Lung (tissue), 12 donors: ENCODE data around the gene HOXA6. TPM values are rescaled to one million over a fixed set of nuclear protein-coding genes. Genes with fewer than 3 reads are reported as not detected.

Source experiments
- ATAC-seq: fragments of 200-7000 bp; cut with Tn5 transposase; one replicate; pipeline ENCODE4 v1.9.1; 2020; ENCODE audit warnings: moderate number of reproducible peaks; ENCODE audit not compliant: insufficient read depth, low FRiP score
- DNase-seq, 3 donors: peaks; one replicate each; pipeline ENCODE4 v3.0.0-alpha.2; 2013 to 2017
- H3K27ac ChIP-seq, 2 donors: one replicate each; pipeline ENCODE4 v1.5.1; 2013; ENCODE audit warnings: mild to moderate bottlenecking in 2 of 2, moderate library complexity in 2 of 2, control low read depth in 1 of 2, inconsistent platforms in 1 of 2, low read depth in 1 of 2, low read length in 1 of 2
- H3K27me3 ChIP-seq, 3 donors: one replicate each; pipeline ENCODE4 v1.5.1; 2013; ENCODE audit warnings: low read length in 2 of 3; ENCODE audit not compliant: control insufficient read depth in 3 of 3, insufficient read depth in 3 of 3
- H3K36me3 ChIP-seq, 4 donors: one replicate each; pipeline ENCODE4 v1.5.1; 2013; ENCODE audit warnings: low read length in 4 of 4, mild to moderate bottlenecking in 1 of 4, moderate library complexity in 1 of 4; ENCODE audit not compliant: control insufficient read depth in 4 of 4, insufficient read depth in 4 of 4
- H3K4me1 ChIP-seq, 5 donors: one replicate each; pipeline ENCODE4 v1.5.1; 2013; ENCODE audit warnings: low read length in 5 of 5, mild to moderate bottlenecking in 2 of 5, moderate library complexity in 1 of 5; ENCODE audit not compliant: control insufficient read depth in 5 of 5, insufficient read depth in 5 of 5
- H3K4me3 ChIP-seq: one replicate; pipeline ENCODE4 v1.5.1; 2013; ENCODE audit warnings: mild to moderate bottlenecking, control low read depth, moderate library complexity
- H3K9ac ChIP-seq, 2 donors: one replicate each; pipeline ENCODE4 v1.5.1; 2013; ENCODE audit warnings: low read length in 2 of 2, control low read depth in 1 of 2; ENCODE audit not compliant: insufficient read depth in 1 of 2
- H3K9me3 ChIP-seq, 4 donors: one replicate each; pipeline ENCODE4 v1.5.1; 2013; ENCODE audit warnings: low read length in 3 of 4, mild to moderate bottlenecking in 1 of 4, moderate library complexity in 1 of 4; ENCODE audit not compliant: control insufficient read depth in 4 of 4, insufficient read depth in 3 of 4
- CTCF ChIP-seq: IDR thresholded peaks from 2 replicates; pipeline ENCODE4 v1.5.1; 2012; ENCODE audit warnings: mild to moderate bottlenecking; ENCODE audit errors: control extremely low read depth, extremely low read depth
- WGBS, 2 donors: extraction: QIAGEN DNeasy Blood & Tissue Kit; methylation state at CpG; one replicate each; pipeline ENCODE4 v1.1.7; 2013; 5-methylcytosine and 5-hydroxymethylcytosine counted together
- polyA plus RNA-seq, 2 donors: library from polyadenylated mRNA; stranded (reverse); fragments of 200-250 nt; gene quantifications; one replicate each; pipeline ENCODE4 v1.2.1, GENCODE V29; 2013
- total RNA-seq, 2 donors: library from RNA; depleted of rRNA in 1 of 2; stranded (reverse); fragments of >200 nt in 1 of 2; gene quantifications; one replicate each; pipeline ENCODE4 v1.2.1, GENCODE V29; 2014 to 2021
- donor health status: control.
- donor health status: control.
- donor health status: Bipolar disorder and iron deficiency.
- donor health status: healthy.
- donor health status: DM: yes; HTN: yes; CAD: no.

HOXA6 gene
- total and polyA plus RNA-seq, 4 donors: 0.49 to 7.7 (median 2.8) TPM

- Histone ChIP-seq H3K36me3 (peaks cover 0 to 15% (median 6%) of the 10 kb centered on the region in 4 donors), H3K9me3 (peaks cover 0 to 2% (median 0%) of the 10 kb centered on the region in 4 donors), H3K27ac (peak overlapping the region in 1 of 2 donors; percentile 86), H3K4me3 (no peak overlapping the region), H3K9ac (peak overlapping the region; percentile 33 to 98), H3K27me3 (peaks cover 0 to 52% (median 7%) of the 10 kb centered on the region in 3 donors), H3K4me1 (peaks cover 0 to 65% (median under 1%) of the 10 kb centered on the region in 5 donors)
- DNase-seq (peak; percentile 67 to 81 (median 74)), ATAC-seq (no peak)
- no peak for TF ChIP-seq CTCF
- WGBS, 2 donors: 19 to 27% methylated on average over 35 of the region's 35 CpGs
Observed at GRCh38 chr7:27103489-27104226, 43.9 kb downstream of the HOXA6 start.

- Histone ChIP-seq H3K4me1 (peaks cover 0 to 63% (median 3%) of the 10 kb centered on the region in 5 donors), H3K4me3 (peak within 1 kb of the TSS; percentile 44), H3K9ac (peak within 1 kb of the TSS; percentile 33 to 98), H3K27ac (peak within 1 kb of the TSS in 1 of 2 donors; percentile 92), H3K9me3 (peaks cover 0 to 2% (median 0%) of the 10 kb centered on the region in 4 donors), H3K36me3 (peaks cover 0 to 15% (median 7%) of the 10 kb centered on the region in 4 donors), H3K27me3 (peaks cover 0 to 50% (median 7%) of the 10 kb centered on the region in 3 donors)
- ATAC-seq: peak; percentile 20
- no peak for TF ChIP-seq CTCF
- DNase-seq: peak; percentile 89 to 96 (median 96)
- WGBS, 2 donors: 7 to 8% methylated on average over 29 of the region's 29 CpGs
Observed at GRCh38 chr7:27102581-27103442, 44.8 kb downstream of the HOXA6 start, which contains the start of gene HOXA2. Gene HOXA2 (minus strand): TSS chr7:27102683. CDS start chr7:27102500, 183 bp downstream.

- Histone ChIP-seq H3K9me3 (peaks cover 0 to 2% (median 0%) of the 10 kb centered on the region in 4 donors), H3K4me1 (peaks cover 0 to 65% (median 3%) of the 10 kb centered on the region in 5 donors), H3K27me3 (peaks cover 0 to 48% (median 4%) of the 10 kb centered on the region in 3 donors), H3K36me3 (peaks cover 0 to 15% (median 7%) of the 10 kb centered on the region in 4 donors), H3K9ac (peak overlapping the region in 1 of 2 donors; percentile 98), H3K4me3 (peak overlapping the region; percentile 44), H3K27ac (peak overlapping the region in 1 of 2 donors; percentile 92)
- no peak for TF ChIP-seq CTCF
- 3 to 4% methylated on average over 34 to 39 of the region's 39 CpGs for WGBS, 2 donors
- DNase-seq (peak in 2 of 3 donors; percentile 74 to 88), ATAC-seq (no peak)
Observed at GRCh38 chr7:27101957-27102580, 45.5 kb downstream of the HOXA6 start.
